Stimulated activated CD4-positive, alpha-beta T cell treated with anti-CD3 and anti-CD28 coated beads, Interleukin-15, amount 100 ng/mL, for 24 hours (primary cell): ENCODE results near the gene CCDC92B.

Source experiments
- DNase-seq: peaks from one replicate; pipeline ENCODE4 v3.0.0-alpha.2; 2020

The CCDC92B gene

GRCh38 chr17:2777242-2777867, 27.9 kb upstream of the CCDC92B start:
- no peak for DNase-seq

GRCh38 chr17:2776589-2777241, 27.3 kb upstream of the CCDC92B start:
- peak; percentile 37 for DNase-seq

- DNase-seq, result no peak
Observed at GRCh38 chr17:2775206-2775605, 25.8 kb upstream of the CCDC92B start.

- DNase-seq, result no peak
Observed at GRCh38 chr17:2770129-2770528, 20.7 kb upstream of the CCDC92B start.

- no peak for DNase-seq
Observed at GRCh38 chr17:2758870-2759269, 9.4 kb upstream of the CCDC92B start.

GRCh38 chr17:2755891-2756724, 6.7 kb upstream of the CCDC92B start:
- DNase-seq, result no peak

GRCh38 chr17:2751491-2751890, 2.0 kb upstream of the CCDC92B start:
- no peak for DNase-seq

GRCh38 chr17:2750721-2751120, 1.3 kb upstream of the CCDC92B start:
- DNase-seq, result no peak

- DNase-seq, result peak; percentile 80
Observed at GRCh38 chr17:2749784-2750181, 331 bp upstream of the CCDC92B start.

GRCh38 chr17:2745317-2746037, 4.0 kb downstream of the CCDC92B start:
- DNase-seq, result no peak

GRCh38 chr17:2737693-2738092, 11.8 kb downstream of the CCDC92B start:
- no peak for DNase-seq

GRCh38 chr17:2736956-2737355, 12.5 kb downstream of the CCDC92B start:
- DNase-seq, result no peak

GRCh38 chr17:2735896-2736295, 13.6 kb downstream of the CCDC92B start:
- DNase-seq, result no peak

GRCh38 chr17:2734939-2735338, 14.5 kb downstream of the CCDC92B start:
- DNase-seq, result no peak

GRCh38 chr17:2731807-2732206, 17.6 kb downstream of the CCDC92B start:
- DNase-seq, result no peak

- no peak for DNase-seq
Observed at GRCh38 chr17:2730764-2731353, 18.6 kb downstream of the CCDC92B start.

GRCh38 chr17:2724784-2725164, 24.7 kb downstream of the CCDC92B start:
- peak; percentile 73 for DNase-seq

GRCh38 chr17:2723997-2724783, 25.3 kb downstream of the CCDC92B start:
- DNase-seq, result no peak

GRCh38 chr17:2723505-2723996, 25.9 kb downstream of the CCDC92B start:
- no peak for DNase-seq

GRCh38 chr17:2722611-2723010, 26.8 kb downstream of the CCDC92B start:
- DNase-seq, result no peak

GRCh38 chr17:2721603-2722002, 27.8 kb downstream of the CCDC92B start:
- peak; percentile 38 for DNase-seq

- DNase-seq, result no peak
Observed at GRCh38 chr17:2719861-2720260, 29.6 kb downstream of the CCDC92B start.
